SK-N-MC (cell line): ENCODE results near the gene LETMD1.

Source experiments
- DNase-seq: peaks from one replicate; pipeline ENCODE4 v3.0.0-alpha.2; 2011; ENCODE audit warnings: low read depth, low spot score
- H3K27ac ChIP-seq: fragments of 200-600 bp; sonication (generic); 2 replicates; pipeline ENCODE4 v1.5.1; 2016; ENCODE audit warnings: mixed run types
- H3K36me3 ChIP-seq: fragments of 200-600 bp; sonication (generic); 2 replicates; pipeline ENCODE4 v1.6.1; 2017; ENCODE audit warnings: antibody characterized with exemption, low read length, mixed read lengths; ENCODE audit not compliant: insufficient read depth
- H3K4me3 ChIP-seq: fragments of 200-600 bp; sonication (generic); 2 replicates; pipeline ENCODE4 v1.5.1; 2016
- H3K9ac ChIP-seq: fragments of 200-600 bp; sonication (generic); 2 replicates; pipeline ENCODE4 v1.8.0; 2017; ENCODE audit warnings: mixed run types, mixed read lengths; ENCODE audit not compliant: insufficient read length
- H3K9me3 ChIP-seq: fragments of 200-600 bp; sonication (generic); 2 replicates; pipeline ENCODE4 v1.6.1; 2017; ENCODE audit warnings: low read depth, mild to moderate bottlenecking, antibody characterized with exemption, low read length, moderate library complexity, mixed read lengths
- EZH2 ChIP-seq: fragments of 200-600 bp; sonication (generic); IDR thresholded peaks from one replicate; pipeline ENCODE4 v1.6.1; 2017; ENCODE audit warnings: antibody characterized with exemption
- FOXP2 ChIP-seq: optimal IDR thresholded peaks from 2 replicates; pipeline ENCODE3; 2011; ENCODE audit warnings: mild to moderate bottlenecking, moderate library complexity; ENCODE audit not compliant: insufficient read depth; ENCODE audit errors: extremely low read length, control extremely low read depth
- POLR2AphosphoS5 ChIP-seq: IDR thresholded peaks from 2 replicates; pipeline ENCODE4 v1.6.1; 2012; ENCODE audit warnings: mild to moderate bottlenecking, low read depth, low read length, borderline replicate concordance

The LETMD1 gene

DNA sequence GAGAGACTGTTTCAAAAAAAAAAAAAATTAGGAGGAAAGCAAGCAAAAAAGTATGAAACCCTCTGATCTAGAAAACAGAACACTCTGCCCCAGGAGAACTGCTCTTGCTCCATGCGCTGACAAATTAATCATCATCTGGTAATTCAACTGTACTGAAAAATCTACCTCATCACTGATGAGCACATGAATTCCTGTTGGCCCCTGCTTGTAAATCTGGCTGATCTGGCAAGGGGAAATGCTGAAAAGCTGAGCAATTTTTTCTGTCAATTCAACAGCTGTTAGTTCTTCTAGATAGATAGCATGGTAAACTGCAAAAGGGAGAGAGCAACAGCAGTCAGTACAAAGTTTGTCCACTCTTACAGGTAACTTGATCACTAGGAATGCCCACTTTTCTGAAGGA lies 50.5 kb downstream of the LETMD1 start:
- TF ChIP-seq FOXP2 (no peak), EZH2 (no peak), POLR2AphosphoS5 (no peak)
- H3K36me3 ChIP-seq = no peaks in the 10 kb centered on the region
- H3K9ac ChIP-seq = no peak overlapping the region
- no peak for DNase-seq
- no peak overlapping the region for H3K4me3 ChIP-seq
- no peaks in the 10 kb centered on the region for H3K9me3 ChIP-seq
- H3K27ac ChIP-seq = no peak overlapping the region

DNA sequence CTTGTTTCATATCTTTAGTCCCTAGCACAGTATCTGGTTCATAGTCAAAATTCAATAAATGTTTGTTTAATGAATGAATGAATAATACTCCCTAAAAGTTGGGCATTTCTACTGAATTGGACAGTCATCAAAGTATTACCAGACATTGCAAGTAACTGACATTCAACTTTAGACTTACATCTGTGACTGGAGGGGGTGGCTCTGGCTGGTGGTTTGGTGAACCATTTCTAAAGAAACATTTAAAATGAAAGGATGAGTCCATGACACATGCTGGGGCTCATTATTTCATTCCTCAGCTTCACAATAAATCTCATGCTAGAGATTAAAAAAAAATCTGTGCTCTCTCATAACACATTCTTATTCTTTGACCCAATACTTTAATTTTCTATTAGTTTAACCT lies 55.9 kb downstream of the LETMD1 start:
- no peak for TF ChIP-seq EZH2
- TF ChIP-seq FOXP2 = no peak
- TF ChIP-seq POLR2AphosphoS5 = no peak
- H3K4me3 ChIP-seq = no peak overlapping the region
- peaks cover 4% of the 10 kb centered on the region; the same call in 1 of the 2 replicates for H3K36me3 ChIP-seq
- no peak for DNase-seq
- H3K27ac ChIP-seq = no peak overlapping the region
- H3K9ac ChIP-seq = no peak overlapping the region
- H3K9me3 ChIP-seq = no peaks in the 10 kb centered on the region

DNA sequence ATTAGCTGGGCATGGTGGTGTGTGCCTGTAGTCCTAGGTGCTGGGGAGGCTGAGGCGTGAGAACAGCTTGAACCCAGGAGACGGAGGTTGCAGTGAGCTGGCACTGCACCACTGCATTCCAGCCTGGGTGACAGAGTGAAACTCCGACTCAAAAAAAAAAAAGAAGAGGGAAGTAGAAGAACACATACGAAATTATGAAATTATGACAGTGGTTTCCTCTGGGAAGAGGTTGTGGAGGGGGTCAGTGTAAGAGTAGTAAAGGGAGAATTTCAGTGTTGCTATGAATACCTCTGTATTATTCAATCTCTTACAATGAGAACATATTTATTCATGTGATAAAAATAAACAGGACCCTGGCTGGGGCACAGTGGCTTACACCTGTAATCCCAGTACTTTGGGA lies 60.0 kb downstream of the LETMD1 start:
- Histone ChIP-seq H3K9me3 (no peaks in the 10 kb centered on the region), H3K9ac (no peak overlapping the region), H3K27ac (no peak overlapping the region), H3K36me3 (peaks cover 4% of the 10 kb centered on the region; the same call in 1 of the 2 replicates), H3K4me3 (no peak overlapping the region)
- no peak for TF ChIP-seq FOXP2
- TF ChIP-seq POLR2AphosphoS5 = no peak
- no peak for TF ChIP-seq EZH2
- DNase-seq = no peak
